Brain pericyte (primary cell): ENCODE results near the gene NKPD1.

ENCODE experiments used
- DNase-seq: peaks from one replicate; pipeline ENCODE4 v3.0.0-alpha.2; 2012; ENCODE audit warnings: low read depth, low spot score

Gene NKPD1

GRCh38 chr19:45172611-45173208 lies 11.9 kb upstream of the NKPD1 start:
- no peak for DNase-seq

- DNase-seq = no peak
These were observed 11.4 kb upstream of the NKPD1 start for GRCh38 chr19:45172173-45172572.

- DNase-seq = no peak
These were observed 10.4 kb upstream of the NKPD1 start for GRCh38 chr19:45171211-45171623.

- no peak for DNase-seq
These were observed 9.6 kb upstream of the NKPD1 start for GRCh38 chr19:45170146-45171106.

GRCh38 chr19:45169602-45170001 lies 8.8 kb upstream of the NKPD1 start:
- DNase-seq = no peak

- no peak for DNase-seq
These were observed 8.1 kb upstream of the NKPD1 start for GRCh38 chr19:45168767-45169351.

GRCh38 chr19:45166723-45167252 lies 6.0 kb upstream of the NKPD1 start:
- no peak for DNase-seq

- DNase-seq = no peak
These were observed 4.0 kb upstream of the NKPD1 start for GRCh38 chr19:45164577-45165335.

GRCh38 chr19:45163751-45164460 lies 3.1 kb upstream of the NKPD1 start:
- no peak for DNase-seq

- DNase-seq = no peak
These were observed 2.4 kb upstream of the NKPD1 start for GRCh38 chr19:45163156-45163555.

GRCh38 chr19:45162608-45163143 lies 1.9 kb upstream of the NKPD1 start:
- DNase-seq = no peak

GRCh38 chr19:45161738-45162607 lies 1.2 kb upstream of the NKPD1 start:
- no peak for DNase-seq

- no peak for DNase-seq
These were observed 834 bp downstream of the NKPD1 start for GRCh38 chr19:45159971-45160324.

GRCh38 chr19:45159210-45159970 lies 1.4 kb downstream of the NKPD1 start:
- no peak for DNase-seq

- DNase-seq = no peak
These were observed 2.1 kb downstream of the NKPD1 start for GRCh38 chr19:45158503-45159209.

GRCh38 chr19:45156751-45157150 lies 4.0 kb downstream of the NKPD1 start:
- no peak for DNase-seq

GRCh38 chr19:45156011-45156630 lies 4.7 kb downstream of the NKPD1 start:
- no peak for DNase-seq
